Large intestine (tissue), 3 donors: Measurements from ENCODE around the gene CFAP126. TPM values are rescaled to one million over a fixed set of nuclear protein-coding genes. Genes with fewer than 3 reads are reported as not detected.

ENCODE experiments used
- DNase-seq, 2 donors: peaks; one replicate each; pipeline versions ENCODE4 v3.0.0 to v3.0.0-alpha.2; 2013
- H3K27ac ChIP-seq: one replicate; pipeline ENCODE4 v1.5.1; 2013; ENCODE audit warnings: low read length
- H3K27me3 ChIP-seq: 2 replicates; pipeline ENCODE4 v1.6.1; 2013; ENCODE audit warnings: low read length; ENCODE audit not compliant: control insufficient read depth, insufficient read depth
- H3K36me3 ChIP-seq: 2 replicates; pipeline ENCODE4 v1.6.1; 2013; ENCODE audit warnings: low read length; ENCODE audit not compliant: control insufficient read depth, insufficient read depth
- H3K4me1 ChIP-seq: one replicate; pipeline ENCODE4 v1.6.1; 2013; ENCODE audit warnings: low read length; ENCODE audit not compliant: control insufficient read depth, insufficient read depth
- H3K4me3 ChIP-seq: one replicate; pipeline ENCODE4 v1.5.1; 2013; ENCODE audit warnings: low read length
- H3K9me3 ChIP-seq: one replicate; pipeline ENCODE4 v1.6.1; 2013; ENCODE audit warnings: mild to moderate bottlenecking, low read depth, low read length, moderate library complexity; ENCODE audit not compliant: control insufficient read depth
- WGBS: methylation state at CpG from one replicate; pipeline ENCODE4 v1.1.5; 2013; ENCODE audit warnings: low lambda C conversion rate; ENCODE audit not compliant: insufficient coverage; 5-methylcytosine and 5-hydroxymethylcytosine counted together
- polyA plus RNA-seq: library from polyadenylated mRNA; unstranded; fragments of 120-200 nt; gene quantifications from one replicate; pipeline ENCODE4 v1.2.1, GENCODE V29; 2013

The CFAP126 gene
- polyA plus RNA-seq, 1 donor: 0.15 TPM

DNA sequence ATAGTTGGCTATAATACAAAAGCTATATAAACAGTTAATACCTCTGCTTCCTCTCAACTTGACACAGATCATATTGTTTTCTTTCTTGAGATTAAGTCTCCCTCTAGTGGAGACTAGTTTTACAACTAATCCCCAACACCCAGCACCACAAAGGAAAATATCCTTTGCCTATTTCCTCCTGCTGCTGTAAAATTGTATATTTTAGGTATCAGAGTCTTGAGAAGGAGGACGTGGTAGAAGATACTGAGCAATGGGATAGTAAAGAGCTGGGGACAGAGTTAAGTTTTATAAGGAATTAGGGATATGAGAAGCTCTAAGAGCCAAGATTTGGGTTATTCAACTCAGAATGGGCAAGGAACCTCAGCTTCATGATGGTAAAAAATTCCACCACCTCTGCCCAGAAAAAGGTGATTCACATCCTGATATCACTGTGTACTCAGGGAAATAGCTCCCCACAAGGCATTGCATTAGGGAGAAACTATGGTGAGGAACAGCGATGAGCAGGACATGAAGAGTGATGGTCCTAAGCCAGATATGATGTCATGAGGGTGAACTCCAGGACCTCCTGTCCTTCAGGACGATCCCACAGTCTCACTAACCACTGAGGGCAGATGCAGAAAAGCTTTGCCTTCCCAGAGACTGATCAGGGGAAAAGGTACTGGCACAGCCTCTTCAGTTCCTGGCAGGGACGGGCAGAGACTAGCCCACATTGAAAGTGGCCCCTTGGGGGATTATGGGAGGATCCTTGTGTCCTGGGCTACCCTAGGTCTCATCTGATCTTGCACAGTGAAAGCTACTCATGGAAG lies 14.7 kb upstream of the CFAP126 start:
- Histone ChIP-seq H3K27me3 (no peaks in the 10 kb centered on the region), H3K9me3 (no peaks in the 10 kb centered on the region), H3K4me1 (no peaks in the 10 kb centered on the region), H3K4me3 (no peak overlapping the region), H3K27ac (no peak overlapping the region), H3K36me3 (no peaks in the 10 kb centered on the region)
- 0% methylated on average over 1 of the region's 4 CpGs for WGBS
- DNase-seq: peak; percentile 26 to 51

DNA sequence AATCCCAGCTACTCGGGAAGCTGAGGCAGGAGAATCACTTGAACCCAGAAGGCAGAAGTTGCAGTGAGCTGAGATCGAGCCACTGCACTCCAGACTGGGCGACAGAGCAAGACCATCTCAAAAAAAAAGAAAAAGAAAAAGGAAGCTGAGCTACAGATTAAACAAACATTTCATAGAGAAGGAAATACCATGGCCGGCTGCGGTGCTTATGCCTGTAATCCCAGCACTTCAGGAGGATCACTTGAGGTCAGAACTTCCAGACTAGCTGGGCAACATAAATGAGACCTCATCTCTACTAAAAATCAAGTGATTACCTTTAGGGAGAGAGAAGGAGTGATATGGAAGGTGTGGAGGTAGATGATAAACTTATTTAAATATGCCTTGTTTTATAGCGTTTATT lies 14.0 kb upstream of the CFAP126 start:
- no peaks in the 10 kb centered on the region for H3K36me3 ChIP-seq
- H3K4me1 ChIP-seq: no peaks in the 10 kb centered on the region
- DNase-seq: no peak
- H3K27ac ChIP-seq: no peak overlapping the region
- no peaks in the 10 kb centered on the region for H3K27me3 ChIP-seq
- no peak overlapping the region for H3K4me3 ChIP-seq
- whole genome bisulfite sequencing: 70% methylated on average over 3 of the region's 6 CpGs
- H3K9me3 ChIP-seq: no peaks in the 10 kb centered on the region

DNA sequence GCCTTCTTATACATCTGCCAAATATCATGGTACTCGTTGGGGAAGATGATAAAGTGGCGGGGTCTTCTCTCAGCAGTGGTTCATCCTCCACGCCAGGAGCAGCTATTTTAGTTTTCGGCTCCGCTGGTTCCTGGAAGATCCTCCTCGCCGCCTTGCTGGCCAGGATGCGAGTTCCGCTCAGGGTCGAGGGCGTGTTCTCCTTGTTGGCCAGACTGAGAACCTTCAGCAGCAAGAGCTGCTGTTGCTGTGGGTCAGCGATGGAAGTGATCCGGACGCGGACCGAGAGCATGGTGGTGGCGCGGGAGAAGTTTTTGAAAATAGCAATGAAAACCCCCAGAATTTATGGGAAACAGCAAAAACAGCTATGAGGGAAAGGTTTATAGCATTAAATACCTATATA lies 11.4 kb upstream of the CFAP126 start:
- H3K4me3 ChIP-seq: no peak overlapping the region
- H3K4me1 ChIP-seq: no peaks in the 10 kb centered on the region
- H3K27ac ChIP-seq: no peak overlapping the region
- 77% methylated on average over 3 of the region's 18 CpGs for WGBS
- H3K36me3 ChIP-seq: no peaks in the 10 kb centered on the region
- H3K27me3 ChIP-seq: no peaks in the 10 kb centered on the region
- no peak for DNase-seq
- no peaks in the 10 kb centered on the region for H3K9me3 ChIP-seq

DNA sequence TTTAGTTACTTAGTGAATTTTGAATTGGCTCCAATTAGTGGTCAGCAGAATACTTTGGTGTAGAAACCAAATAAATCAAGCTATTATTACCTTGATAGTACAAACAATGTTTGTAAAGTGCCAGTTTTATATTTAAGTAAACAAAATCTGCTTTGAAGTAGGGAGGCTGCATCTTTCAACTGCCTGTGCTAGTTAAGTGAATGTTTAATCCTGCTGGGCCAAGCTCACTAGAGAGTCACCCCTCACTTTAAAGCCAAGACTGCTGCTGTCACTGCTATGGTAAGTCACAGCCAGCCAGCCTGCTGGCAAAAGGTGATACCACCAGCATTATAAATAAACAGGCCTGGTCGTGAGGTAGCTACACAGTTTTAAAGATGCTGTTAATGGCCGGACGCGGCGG lies 10.3 kb upstream of the CFAP126 start:
- no peaks in the 10 kb centered on the region for H3K27me3 ChIP-seq
- H3K9me3 ChIP-seq: no peaks in the 10 kb centered on the region
- no peak for DNase-seq
- no peaks in the 10 kb centered on the region for H3K36me3 ChIP-seq
- no CpG with 5 or more reads among the region's 5 CpGs for WGBS
- no peaks in the 10 kb centered on the region for H3K4me1 ChIP-seq
- no peak overlapping the region for H3K27ac ChIP-seq
- H3K4me3 ChIP-seq: no peak overlapping the region

DNA sequence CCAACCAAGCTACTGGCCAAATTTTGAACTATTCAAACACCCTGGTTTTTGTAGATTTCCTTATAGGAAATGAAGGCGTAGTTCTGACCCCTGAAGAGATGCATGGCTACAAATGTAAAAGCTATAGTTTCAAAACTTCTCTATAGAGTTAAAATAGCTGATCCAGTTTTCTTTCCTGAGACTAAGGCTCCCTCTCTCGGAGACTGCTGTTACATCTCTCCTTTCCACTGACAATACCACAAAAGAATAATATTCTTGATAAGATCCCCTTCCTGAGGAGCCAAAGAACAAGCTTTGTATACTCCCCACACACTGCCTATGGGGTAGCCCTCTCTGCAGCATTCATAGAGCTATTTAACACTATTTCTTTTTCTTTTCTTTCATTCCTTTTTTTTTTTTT lies 6.7 kb upstream of the CFAP126 start:
- no peaks in the 10 kb centered on the region for H3K9me3 ChIP-seq
- 100% methylated on average over 1 of the region's 2 CpGs for WGBS
- H3K27me3 ChIP-seq: no peaks in the 10 kb centered on the region
- H3K4me3 ChIP-seq: no peak overlapping the region
- H3K4me1 ChIP-seq: no peaks in the 10 kb centered on the region
- H3K36me3 ChIP-seq: no peaks in the 10 kb centered on the region
- DNase-seq: no peak
- no peak overlapping the region for H3K27ac ChIP-seq

DNA sequence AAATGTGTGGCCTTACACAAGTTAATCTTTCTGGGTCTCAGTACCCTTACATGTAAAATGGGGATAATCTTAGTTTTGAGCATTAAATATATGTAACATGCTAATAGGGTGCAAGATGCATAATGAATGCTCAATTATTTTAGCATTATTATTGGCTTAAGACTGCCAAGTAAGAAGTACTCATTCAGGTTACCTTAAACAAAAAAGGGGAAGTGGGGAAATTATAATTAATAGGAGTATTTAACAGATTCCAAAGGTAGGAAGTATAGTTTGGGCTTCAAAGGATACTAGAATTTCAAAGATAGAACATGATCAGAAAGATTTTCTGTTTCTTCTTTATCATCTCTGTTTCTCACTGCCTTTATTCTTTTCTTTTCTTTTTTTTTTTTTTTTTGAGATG lies 5.8 kb upstream of the CFAP126 start:
- H3K36me3 ChIP-seq: no peaks in the 10 kb centered on the region
- no peak overlapping the region for H3K27ac ChIP-seq
- no peak overlapping the region for H3K4me3 ChIP-seq
- no peak for DNase-seq
- H3K27me3 ChIP-seq: no peaks in the 10 kb centered on the region
- no peaks in the 10 kb centered on the region for H3K4me1 ChIP-seq
- H3K9me3 ChIP-seq: no peaks in the 10 kb centered on the region

DNA sequence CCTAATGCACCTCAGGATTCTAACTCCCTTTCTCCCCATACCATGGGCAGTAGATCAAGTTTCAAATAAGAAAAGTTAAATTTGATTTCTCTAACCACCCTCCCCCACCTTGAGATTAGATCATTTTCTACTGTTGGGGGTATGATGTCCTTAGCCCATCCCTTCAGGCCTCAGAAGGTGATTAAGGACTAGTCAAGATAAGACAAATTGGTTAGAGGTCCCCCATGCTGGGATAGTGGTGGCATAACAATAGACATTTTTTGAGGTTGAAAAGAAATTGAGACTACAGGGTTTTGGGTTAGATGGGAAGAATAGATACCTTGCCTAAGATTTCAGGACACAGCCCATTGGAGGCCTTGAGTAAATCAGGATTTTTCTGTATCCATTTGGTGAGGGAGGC lies 2.5 kb downstream of the CFAP126 start:
- peaks cover 32% of the 10 kb centered on the region for H3K36me3 ChIP-seq
- no peak overlapping the region for H3K4me3 ChIP-seq
- H3K27ac ChIP-seq: no peak overlapping the region
- no peaks in the 10 kb centered on the region for H3K4me1 ChIP-seq
- H3K9me3 ChIP-seq: no peaks in the 10 kb centered on the region
- no peak for DNase-seq
- H3K27me3 ChIP-seq: no peaks in the 10 kb centered on the region

DNA sequence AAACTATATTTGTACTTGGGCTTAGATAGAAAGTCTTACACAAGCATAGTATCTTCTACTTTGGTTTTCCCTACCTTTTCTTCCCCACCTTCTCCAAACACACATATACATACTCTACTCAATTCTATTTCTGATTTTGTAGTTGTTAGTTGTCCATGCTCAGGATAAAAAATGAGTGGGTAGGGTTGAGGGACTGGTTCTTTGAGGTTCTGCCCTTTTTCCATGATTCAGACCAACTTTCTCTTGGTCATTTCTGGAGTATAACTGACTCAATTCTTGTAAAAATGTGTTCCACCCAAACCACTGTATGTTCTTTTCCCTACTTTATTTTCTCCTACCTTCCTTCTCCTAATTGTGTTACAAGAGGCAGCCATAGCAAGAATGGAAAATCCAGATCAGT lies 3.3 kb downstream of the CFAP126 start:
- no peak overlapping the region for H3K4me3 ChIP-seq
- no peak overlapping the region for H3K27ac ChIP-seq

DNA sequence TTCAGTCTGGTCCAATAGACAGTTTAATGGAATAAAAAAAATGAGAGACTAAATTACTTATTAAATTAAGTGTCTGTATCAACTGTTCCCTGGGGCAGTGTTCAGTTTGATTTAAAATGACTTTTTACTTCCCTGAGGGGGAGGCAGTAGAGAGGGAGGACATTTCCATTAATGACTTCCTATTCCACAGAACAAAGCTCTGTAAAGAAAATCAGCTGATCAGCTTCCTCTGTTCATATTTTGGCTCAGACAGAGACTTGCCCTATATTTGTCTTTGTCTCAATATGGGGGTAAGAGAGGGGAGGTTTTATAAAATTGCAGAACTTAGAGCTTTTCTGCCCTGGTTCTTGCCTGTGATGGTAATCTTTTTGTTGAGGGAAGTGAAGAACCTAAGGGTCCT lies 8.4 kb downstream of the CFAP126 start:
- Histone ChIP-seq H3K27ac (no peak overlapping the region), H3K4me3 (no peak overlapping the region), H3K4me1 (no peaks in the 10 kb centered on the region), H3K27me3 (no peaks in the 10 kb centered on the region), H3K36me3 (peaks cover 32% of the 10 kb centered on the region), H3K9me3 (no peaks in the 10 kb centered on the region)
- DNase-seq: no peak

More for the DNA sequence above, 3.3 kb downstream of the CFAP126 start:
- Histone ChIP-seq H3K36me3 (peaks cover 37% of the 10 kb centered on the region), H3K27me3 (no peaks in the 10 kb centered on the region), H3K9me3 (no peaks in the 10 kb centered on the region), H3K4me1 (no peaks in the 10 kb centered on the region)
- no peak for DNase-seq

DNA sequence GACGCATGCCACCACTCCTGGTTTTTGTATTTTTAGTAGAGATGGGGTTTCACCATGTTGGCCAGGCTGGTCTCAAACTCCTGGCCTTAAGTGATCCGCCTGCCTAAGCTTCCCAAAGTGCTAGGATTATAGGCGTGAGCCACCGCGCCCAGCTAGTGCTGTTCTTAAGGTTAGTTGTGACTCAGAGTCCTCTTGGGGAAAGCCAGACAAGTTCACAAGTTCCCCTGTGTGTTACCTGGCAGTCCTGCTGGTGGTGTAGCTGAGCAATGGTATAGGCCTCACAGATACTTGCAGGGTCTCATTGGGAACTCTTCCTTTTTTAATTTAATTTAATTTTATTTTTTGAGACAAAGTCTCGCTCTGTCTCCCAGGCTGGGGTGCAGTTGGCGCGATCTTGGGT lies 10.6 kb downstream of the CFAP126 start:
- H3K4me1 ChIP-seq: no peaks in the 10 kb centered on the region
- DNase-seq: no peak
- H3K9me3 ChIP-seq: no peaks in the 10 kb centered on the region
- WGBS: no CpG with 5 or more reads among the region's 8 CpGs
- H3K4me3 ChIP-seq: no peak overlapping the region
- H3K36me3 ChIP-seq: peaks cover 21% of the 10 kb centered on the region
- no peak overlapping the region for H3K27ac ChIP-seq
- H3K27me3 ChIP-seq: no peaks in the 10 kb centered on the region

DNA sequence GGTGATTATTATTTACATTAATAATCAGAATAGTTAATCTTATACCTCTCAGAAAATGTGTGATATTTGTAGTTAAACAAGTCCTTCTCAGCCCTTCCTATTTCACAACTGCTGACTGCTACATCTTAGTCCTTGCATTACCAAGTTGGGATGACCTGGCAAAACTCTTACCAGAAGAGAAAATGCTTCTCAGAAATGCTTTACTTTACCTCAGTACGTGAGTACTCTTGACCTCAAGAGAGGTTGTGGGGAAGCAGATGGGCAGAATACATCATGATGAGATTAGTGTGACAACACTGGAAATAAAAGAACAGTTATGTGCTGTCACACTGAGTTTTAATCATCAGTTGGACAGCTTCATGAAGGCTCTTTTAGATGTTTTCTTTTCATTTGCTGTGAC lies 16.2 kb downstream of the CFAP126 start:
- no peak overlapping the region for H3K27ac ChIP-seq
- DNase-seq: no peak
- WGBS: 60% methylated on average over 1 of the region's 1 CpG
- H3K4me1 ChIP-seq: no peaks in the 10 kb centered on the region
- H3K9me3 ChIP-seq: no peaks in the 10 kb centered on the region
- H3K4me3 ChIP-seq: no peak overlapping the region
- peaks cover 12% of the 10 kb centered on the region for H3K36me3 ChIP-seq
- H3K27me3 ChIP-seq: no peaks in the 10 kb centered on the region
